Erythroblast (primary cell): ENCODE results near the gene ZNF516.

Source experiments
- GATA1 ChIP-seq: IDR thresholded peaks from 2 replicates; pipeline ENCODE4 v1.6.1; 2011; ENCODE audit warnings: low read depth, mild to moderate bottlenecking, control low read depth, low read length, moderate library complexity
- POLR2A ChIP-seq: IDR thresholded peaks from 2 replicates; pipeline ENCODE4 v1.6.1; 2011; ENCODE audit warnings: mild to moderate bottlenecking, low read length

DNA sequence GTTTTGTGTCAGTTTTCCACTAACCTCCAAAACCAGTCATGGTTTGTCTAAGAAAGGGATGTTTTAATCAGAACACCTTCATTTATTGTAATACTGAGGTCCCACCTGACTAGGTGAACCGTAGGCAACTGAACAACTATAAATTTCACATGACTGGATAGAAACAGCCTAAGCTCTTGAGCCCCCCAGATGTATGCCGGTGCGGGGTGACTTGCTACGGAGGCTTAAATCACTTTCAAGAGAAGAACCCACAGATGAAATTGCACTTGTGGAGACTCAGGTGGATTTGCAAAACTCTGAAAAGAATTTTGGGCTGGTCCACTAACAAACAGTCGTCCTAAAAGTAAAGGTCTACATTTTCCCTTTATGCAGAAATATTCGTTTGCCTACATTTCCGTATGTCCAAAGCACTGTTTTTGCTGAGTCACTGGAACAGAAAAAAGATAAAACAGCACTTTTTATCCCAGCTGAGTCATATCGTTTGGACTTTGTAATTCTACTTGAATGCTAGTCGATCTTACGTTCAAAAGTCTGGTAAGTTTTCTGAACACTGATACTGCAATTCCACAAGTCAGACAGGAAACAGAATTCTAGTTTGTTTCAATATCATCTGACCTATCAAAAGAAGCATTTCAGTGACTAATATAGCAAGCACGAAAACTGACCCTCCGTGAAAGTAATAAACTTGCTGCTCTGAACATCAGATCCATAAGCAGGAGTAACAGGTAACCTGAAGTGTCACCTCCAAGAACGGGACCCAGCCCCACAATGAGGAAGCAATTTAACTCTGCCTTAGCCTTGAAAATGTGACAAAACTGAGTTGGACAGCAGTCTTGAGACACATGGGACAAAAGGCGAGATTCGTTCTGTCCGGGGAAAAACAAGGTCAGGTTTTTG lies 18.1 kb downstream of the ZNF516 start:
- TF ChIP-seq POLR2A, result no peak
- TF ChIP-seq GATA1, result no peak
